ELF-1 (cell line): ENCODE results near the gene EIF4G3.
"Not testable (repeated sequence)": the region's sequence is repeated elsewhere in the genome, so short reads cannot be mapped to it uniquely, and the experiment has no call there.

Experiments
- DNase-seq: peaks from one replicate; pipeline ENCODE4 v3.0.0-alpha.2; 2016; ENCODE audit warnings: low read depth, low spot score

Gene EIF4G3

GRCh38 chr1:21067551-21068227, 109.0 kb downstream of the EIF4G3 start:
- DNase-seq, result no peak

- no peak for DNase-seq
These were observed 110.2 kb downstream of the EIF4G3 start for GRCh38 chr1:21066356-21067012.

- DNase-seq, result no peak
These were observed 110.8 kb downstream of the EIF4G3 start for GRCh38 chr1:21065851-21066250.

DNA sequence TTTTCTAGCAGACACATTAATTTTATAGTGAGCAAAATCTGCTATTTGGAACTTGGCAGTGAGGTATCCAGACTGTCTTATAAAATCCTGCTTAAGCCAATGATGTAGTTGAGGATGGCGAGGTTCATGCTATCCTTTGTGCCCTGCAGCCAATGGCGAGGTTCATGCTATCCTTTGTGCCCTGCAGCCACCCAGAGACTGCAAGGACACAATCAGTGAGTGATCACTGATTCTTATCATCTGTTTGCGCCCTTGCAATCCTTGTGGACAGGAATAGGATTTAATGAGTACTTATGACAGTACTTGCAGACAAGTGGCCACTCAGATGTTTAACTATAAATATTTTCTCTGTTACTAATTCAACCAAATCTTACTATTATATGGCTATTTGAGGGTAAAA, 112.6 kb downstream of the EIF4G3 start:
- peak; percentile 45 for DNase-seq

DNA sequence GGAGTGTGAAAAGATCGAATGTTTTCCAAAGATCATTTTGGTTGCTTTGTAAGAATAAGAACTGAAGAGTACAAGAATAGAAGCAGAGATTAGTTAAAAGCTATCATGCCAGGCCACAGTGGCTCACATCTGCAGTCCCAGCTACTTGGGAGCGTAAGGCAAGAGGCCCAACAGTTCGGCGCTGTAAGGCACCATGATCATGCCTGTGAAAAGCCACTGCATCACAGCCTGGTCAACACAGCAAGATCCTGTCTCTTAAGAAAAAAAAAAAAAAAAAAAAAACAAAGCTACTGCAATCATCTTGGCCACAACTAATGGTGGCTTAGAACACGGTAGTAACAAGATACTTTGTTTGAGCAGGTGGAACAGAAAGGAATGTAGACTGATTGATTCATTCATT, 116.2 kb downstream of the EIF4G3 start:
- no peak for DNase-seq

- DNase-seq, result no peak
These were observed 117.7 kb downstream of the EIF4G3 start for GRCh38 chr1:21059021-21059420.

DNA sequence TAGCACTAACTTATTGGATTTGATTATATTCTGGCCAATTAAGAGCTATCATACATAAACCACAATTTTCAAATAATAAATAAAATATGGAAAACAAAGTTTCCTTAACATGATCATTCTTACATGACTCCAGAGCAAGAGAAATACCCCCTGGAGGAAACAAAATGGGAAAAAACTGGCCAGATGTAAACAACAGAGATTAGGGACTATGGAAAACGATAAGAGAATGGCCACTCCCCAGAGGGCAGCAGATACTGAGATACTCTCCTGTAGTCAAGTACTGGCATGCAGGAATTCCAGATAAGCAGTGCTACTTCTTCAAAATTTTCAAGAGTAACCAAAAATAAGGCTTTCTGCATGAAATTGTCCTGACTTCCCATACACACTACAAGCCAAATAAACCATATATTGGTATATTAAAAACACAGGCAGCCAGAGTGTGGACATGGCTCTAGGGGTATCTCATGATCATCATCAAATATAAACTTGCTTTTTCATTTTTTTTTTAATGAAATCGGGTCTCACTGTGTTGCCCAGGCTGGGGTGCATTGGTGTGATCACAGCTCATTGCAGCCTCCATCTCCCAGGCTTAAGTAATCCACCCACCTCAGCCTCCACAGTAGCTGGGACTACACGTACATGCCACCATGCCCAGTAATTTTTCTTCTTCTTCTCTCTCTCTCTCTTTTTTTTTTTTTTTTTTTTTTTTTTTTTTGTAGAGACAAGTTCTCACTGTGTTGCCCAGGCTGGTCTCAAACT, 118.5 kb downstream of the EIF4G3 start:
- no peak for DNase-seq

- DNase-seq, result not testable (repeated sequence)
These were observed 123.3 kb downstream of the EIF4G3 start for GRCh38 chr1:21053189-21053928.

DNA sequence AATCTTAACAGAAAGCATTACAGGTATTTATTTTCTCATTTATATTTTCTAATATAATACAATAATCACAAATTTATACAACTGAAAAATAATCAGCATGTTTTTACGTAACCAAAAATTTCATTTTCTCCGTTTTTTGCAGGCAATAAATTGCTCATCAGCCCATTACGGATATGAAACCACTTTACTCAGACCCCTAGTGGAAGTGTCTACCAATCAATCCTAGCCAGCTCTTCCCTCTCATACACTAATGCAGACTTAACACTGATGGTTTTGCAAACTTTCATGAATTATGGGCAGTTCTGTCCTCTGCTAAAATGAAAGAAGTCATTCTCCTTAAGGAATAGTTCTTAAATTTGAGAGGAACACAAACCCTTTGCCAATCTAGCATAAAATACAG, 124.7 kb downstream of the EIF4G3 start:
- DNase-seq, result no peak

GRCh38 chr1:21051177-21051825, 125.4 kb downstream of the EIF4G3 start:
- DNase-seq, result no peak

GRCh38 chr1:21050031-21050430, 126.7 kb downstream of the EIF4G3 start:
- DNase-seq, result no peak

- no peak for DNase-seq
These were observed 128.2 kb downstream of the EIF4G3 start for GRCh38 chr1:21048462-21048861.

DNA sequence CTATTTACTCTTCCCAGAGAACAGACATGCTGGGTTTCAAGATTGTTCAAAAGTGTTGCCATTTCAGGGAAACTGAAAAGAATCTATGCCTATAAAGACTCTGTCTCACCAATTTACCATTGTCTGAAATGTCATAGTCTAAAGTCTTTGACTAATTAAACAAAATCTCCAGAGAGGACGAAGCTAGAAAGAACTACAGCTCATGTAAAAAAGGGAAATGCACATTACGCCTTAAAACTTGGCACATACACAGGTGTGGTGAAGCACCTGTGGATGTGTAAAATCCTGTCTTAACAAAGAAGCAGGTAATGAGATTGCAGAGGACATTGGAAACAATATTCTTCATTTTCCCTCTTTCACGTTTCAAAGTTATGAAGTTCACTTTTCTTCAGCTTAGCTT, 130.6 kb downstream of the EIF4G3 start:
- no peak for DNase-seq

- DNase-seq, result no peak
These were observed 131.3 kb downstream of the EIF4G3 start for GRCh38 chr1:21045351-21045750.

DNA sequence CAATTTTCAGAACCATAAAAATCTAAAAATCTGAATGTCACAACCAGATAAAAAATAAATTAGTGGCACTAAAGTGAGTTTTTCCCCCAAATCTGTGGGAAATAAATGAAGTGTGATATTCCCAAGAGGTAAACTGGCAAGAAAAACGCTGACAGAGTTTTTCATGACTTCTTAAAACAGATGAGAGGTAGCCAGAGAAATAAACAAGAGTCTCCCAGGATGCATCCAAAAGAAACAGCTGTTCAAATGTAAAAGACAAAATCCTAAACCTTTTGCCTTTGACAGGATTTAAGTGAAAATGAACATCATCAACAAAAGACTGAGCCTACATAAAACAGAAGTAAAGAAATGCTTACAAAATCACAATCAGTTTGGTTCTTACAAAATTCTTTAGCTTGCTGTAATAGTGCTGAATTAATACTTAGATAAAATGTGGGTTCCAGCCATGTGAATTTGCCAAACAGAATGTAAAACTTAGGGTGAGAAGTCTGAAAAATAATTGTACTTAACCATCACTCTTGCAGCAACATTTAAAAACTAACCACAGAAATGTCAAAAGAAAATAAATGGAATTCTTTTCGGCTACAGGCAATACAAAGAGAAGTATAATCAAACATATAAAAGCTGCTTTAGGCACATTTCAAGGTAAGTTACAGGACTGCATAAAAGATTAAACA, 133.6 kb downstream of the EIF4G3 start:
- no peak for DNase-seq

GRCh38 chr1:21041541-21041940, 135.2 kb downstream of the EIF4G3 start:
- DNase-seq, result no peak

GRCh38 chr1:21037091-21037490, 139.6 kb downstream of the EIF4G3 start:
- no peak for DNase-seq

GRCh38 chr1:21035794-21036193, 140.9 kb downstream of the EIF4G3 start:
- DNase-seq, result no peak

- no peak for DNase-seq
These were observed 141.7 kb downstream of the EIF4G3 start for GRCh38 chr1:21034725-21035628.

DNA sequence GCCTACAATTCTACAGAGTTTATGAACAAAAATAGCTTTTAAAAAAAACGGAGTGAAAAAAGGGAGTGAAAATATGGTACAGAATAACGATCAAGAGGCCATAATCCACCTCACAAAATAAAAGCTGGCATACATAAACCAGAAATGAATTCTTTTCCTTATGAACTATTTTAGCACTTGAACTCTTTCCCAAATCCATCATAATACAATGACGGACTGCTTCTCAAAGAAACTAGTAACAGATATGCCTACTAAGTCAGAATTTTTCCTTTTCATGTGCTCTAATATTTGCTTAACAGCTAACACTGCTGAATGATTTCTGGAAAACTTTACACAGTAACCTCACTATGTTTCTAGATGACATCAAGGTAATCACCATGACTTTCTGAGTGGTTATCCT, 144.0 kb downstream of the EIF4G3 start:
- no peak for DNase-seq
